Bronchial epithelial cell (primary cell): ENCODE measurements around the gene GRIA1. TPM values are rescaled to one million over a fixed set of nuclear protein-coding genes. Genes with fewer than 3 reads are reported as not detected.

Experiments
- DNase-seq: peaks from one replicate; pipeline ENCODE4 v3.0.0-alpha.2; 2010; ENCODE audit warnings: low read depth
- FAIRE-seq: peaks from 2 replicates; lab custom pipeline; 2011; peaks lifted over from hg19 to GRCh38; lab: Jason Lieb, UNC
- H3K27me3 ChIP-seq: 2 replicates; pipeline ENCODE4 v1.5.1; 2011; ENCODE audit warnings: low read length; ENCODE audit not compliant: control insufficient read depth, insufficient read depth
- H3K36me3 ChIP-seq: 2 replicates; pipeline ENCODE4 v1.5.1; 2011; ENCODE audit warnings: low read length; ENCODE audit not compliant: control insufficient read depth, insufficient read depth
- H3K4me3 ChIP-seq: 2 replicates; pipeline ENCODE4 v1.5.1; 2011; ENCODE audit warnings: mild to moderate bottlenecking, low read depth, low read length, control low read depth
- CTCF ChIP-seq: IDR thresholded peaks from 2 replicates; pipeline ENCODE4 v1.5.1; 2011; ENCODE audit warnings: mild to moderate bottlenecking, moderate library complexity, low read length, control low read depth, inconsistent platforms; ENCODE audit not compliant: insufficient read depth, severe bottlenecking
- total RNA-seq: library from RNA; depleted of rRNA; stranded (reverse); fragments of >200 nt; gene quantifications from 2 replicates; pipeline ENCODE4 v1.2.1, GENCODE V29; 2014

GRIA1 gene
- total RNA-seq, 1 donor from 2014 or later, result not detected

GRCh38 chr5:153534102-153534501, 43.6 kb downstream of the GRIA1 start:
- DNase-seq (no peak), FAIRE-seq (no peak)
- H3K27me3 ChIP-seq, result no peaks in the 10 kb centered on the region
- no peak for TF ChIP-seq CTCF
- no peak overlapping the region for H3K4me3 ChIP-seq
- H3K36me3 ChIP-seq, result no peaks in the 10 kb centered on the region

GRCh38 chr5:153537207-153537606, 46.7 kb downstream of the GRIA1 start:
- H3K4me3 ChIP-seq, result no peak overlapping the region
- no peaks in the 10 kb centered on the region for H3K27me3 ChIP-seq
- H3K36me3 ChIP-seq, result no peaks in the 10 kb centered on the region
- no peak for TF ChIP-seq CTCF
- DNase-seq, result no peak
- no peak for FAIRE-seq

DNA sequence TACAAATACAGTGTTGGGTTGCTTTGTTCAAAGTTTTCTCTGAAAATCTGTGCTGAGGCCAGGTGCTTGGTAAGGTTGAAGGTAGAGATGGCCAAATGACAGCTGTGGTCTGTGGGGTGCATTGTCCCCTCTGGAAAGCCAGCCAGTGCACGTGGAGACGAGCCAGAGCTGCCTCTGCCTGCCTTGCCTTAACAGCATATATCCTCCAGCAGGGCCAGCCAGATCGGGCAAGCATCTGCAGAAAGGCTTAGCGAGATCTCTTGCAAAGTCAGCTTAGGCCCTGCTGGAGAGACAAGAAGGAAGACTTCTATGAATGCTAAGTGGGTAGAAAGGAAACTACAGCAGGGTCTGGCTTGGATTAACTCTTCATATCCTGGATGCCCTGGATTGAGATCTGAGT, 49.5 kb downstream of the GRIA1 start:
- no peak for DNase-seq
- no peak for TF ChIP-seq CTCF
- H3K36me3 ChIP-seq, result no peaks in the 10 kb centered on the region
- H3K27me3 ChIP-seq, result no peaks in the 10 kb centered on the region
- FAIRE-seq, result peak; percentile 18
- no peak overlapping the region for H3K4me3 ChIP-seq

DNA sequence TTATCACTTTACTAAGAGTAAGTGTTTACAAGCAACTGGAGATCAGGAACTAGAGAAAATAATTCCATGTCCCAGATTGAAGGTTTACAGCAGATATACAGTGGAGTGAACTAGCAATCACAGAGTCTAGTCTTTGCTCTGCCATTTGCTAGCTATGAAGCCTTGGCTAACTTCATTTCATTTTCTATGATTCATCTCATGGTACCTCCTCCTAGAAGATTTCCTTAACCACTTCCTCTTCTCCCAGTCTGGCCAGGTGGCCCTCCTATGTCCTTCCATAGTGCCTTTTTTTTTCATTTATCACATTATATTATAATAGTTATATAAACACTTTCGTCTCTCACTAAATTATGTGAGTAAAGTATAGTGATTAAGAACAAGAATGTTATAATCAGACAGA, 52.1 kb downstream of the GRIA1 start:
- FAIRE-seq, result no peak

DNA sequence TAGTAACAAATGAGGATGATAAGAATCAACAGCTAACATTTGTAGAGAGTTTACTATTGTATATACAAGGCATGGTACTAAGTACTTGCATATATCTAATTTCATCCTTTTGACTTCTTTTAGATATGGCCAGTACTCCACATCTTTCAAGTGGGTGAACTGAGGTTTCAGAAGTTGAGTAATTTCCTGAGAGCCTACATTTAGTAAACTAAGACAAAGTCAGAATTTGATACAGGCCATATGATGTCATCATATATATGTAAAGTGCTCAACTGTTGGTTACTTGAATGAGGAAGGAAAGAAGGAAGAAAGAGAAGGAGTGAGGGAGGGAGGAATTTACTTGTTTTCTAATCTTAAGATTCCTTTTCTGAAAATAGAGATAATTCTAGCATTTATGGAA, 52.8 kb downstream of the GRIA1 start:
- H3K36me3 ChIP-seq, result no peaks in the 10 kb centered on the region
- TF ChIP-seq CTCF, result no peak
- FAIRE-seq, result no peak
- peak; percentile 46 for DNase-seq
- no peaks in the 10 kb centered on the region for H3K27me3 ChIP-seq
- H3K4me3 ChIP-seq, result no peak overlapping the region

More for the DNA sequence above, 52.1 kb downstream of the GRIA1 start:
- no peaks in the 10 kb centered on the region for H3K27me3 ChIP-seq
- peak; percentile 59 for DNase-seq
- H3K36me3 ChIP-seq, result no peaks in the 10 kb centered on the region
- H3K4me3 ChIP-seq, result no peak overlapping the region
- TF ChIP-seq CTCF, result no peak

- no peak for FAIRE-seq
- Histone ChIP-seq H3K4me3 (no peak overlapping the region), H3K27me3 (no peaks in the 10 kb centered on the region), H3K36me3 (no peaks in the 10 kb centered on the region)
- TF ChIP-seq CTCF, result no peak
- no peak for DNase-seq
Observed at GRCh38 chr5:153543959-153544470, 53.5 kb downstream of the GRIA1 start.
